Measurements from ENCODE around the gene ZBTB16.
A peak's percentile ranks its signal among the peaks of the same experiment; 100 is the strongest.

ZBTB16 gene

GRCh38 chr11:114149689-114150407 lies 90.3 kb downstream of the ZBTB16 start:
- no peak overlapping the region for H2AFZ ChIP-seq (ENCODE audit: low read length)
- H3K4ac ChIP-seq (ENCODE audit: low read length) = no peak overlapping the region
- H3K18ac ChIP-seq (ENCODE audit: low read length) = no peak overlapping the region
- no peak overlapping the region for H2BK15ac ChIP-seq (ENCODE audit: low read length)
- peaks cover 11 to 25% of the 10 kb centered on the region in 2 donors for H3K4me1 ChIP-seq (ENCODE audit: control insufficient read depth in 2 of 2, insufficient read depth in 1 of 2, low read depth in 1 of 2, low read length in 2 of 2)
- no peak overlapping the region for H3K4me2 ChIP-seq (ENCODE audit: insufficient read depth, low read length, poor library complexity, severe bottlenecking)
- H2BK12ac ChIP-seq (ENCODE audit: low read length) = no peak overlapping the region
- no peak overlapping the region for H2BK120ac ChIP-seq (ENCODE audit: low read depth, low read length)
- peaks cover 6% of the 10 kb centered on the region for H3K79me1 ChIP-seq (ENCODE audit: low read depth, low read length)
- no peak for DNase-seq (ENCODE audit: low spot score)
- H3K27me3 ChIP-seq (ENCODE audit: control insufficient read depth in 3 of 3, insufficient read depth in 3 of 3, low read depth in 1 of 3, low read length in 3 of 3) = no peaks in the 10 kb centered on the region
- H2AK5ac ChIP-seq (ENCODE audit: low read depth, low read length) = no peak overlapping the region
- H3K9ac ChIP-seq (ENCODE audit: low read depth, low read length, poor library complexity) = no peak overlapping the region
- no peak overlapping the region for H3K23ac ChIP-seq (ENCODE audit: low read depth, low read length, poor library complexity)
- no peak overlapping the region for H3K4me3 ChIP-seq (ENCODE audit: low read length in 2 of 2)
- H3K14ac ChIP-seq (ENCODE audit: low read length) = no peak overlapping the region
- no CpG with 5 or more reads among the region's 3 CpGs for WGBS, 2 donors (ENCODE audit: extremely low coverage in 2 of 2, insufficient read length in 2 of 2, insufficient replicate concordance in 1 of 2)
- H3K27ac ChIP-seq (replicated peaks; ENCODE audit: low read length) = no peak overlapping the region
- no peaks in the 10 kb centered on the region for H3K9me3 ChIP-seq (replicated peaks in 1 of 2; ENCODE audit: control insufficient read depth in 2 of 2, insufficient read depth in 1 of 2, low read depth in 1 of 2, low read length in 2 of 2)
- peaks cover 2 to 3% of the 10 kb centered on the region in 2 donors for H3K36me3 ChIP-seq (replicated peaks in 1 of 2; ENCODE audit: control insufficient read depth in 2 of 2, insufficient read depth in 2 of 2, low read length in 2 of 2)
- H2BK5ac ChIP-seq (ENCODE audit: low read length) = no peak overlapping the region
- H4K8ac ChIP-seq (ENCODE audit: low read depth, low read length) = no peak overlapping the region
- H4K91ac ChIP-seq (ENCODE audit: low read depth, low read length, poor library complexity) = no peak overlapping the region

- Histone ChIP-seq H2BK120ac (ENCODE audit: low read depth, low read length) (no peak overlapping the region), H3K4me3 (ENCODE audit: low read length in 2 of 2) (no peak overlapping the region), H2AK5ac (ENCODE audit: low read depth, low read length) (no peak overlapping the region), H2BK12ac (ENCODE audit: low read length) (no peak overlapping the region), H3K23ac (ENCODE audit: low read depth, low read length, poor library complexity) (no peak overlapping the region), H2AFZ (ENCODE audit: low read length) (no peak overlapping the region), H3K4ac (ENCODE audit: low read length) (no peak overlapping the region), H3K36me3 (replicated peaks in 1 of 2; ENCODE audit: control insufficient read depth in 2 of 2, insufficient read depth in 2 of 2, low read length in 2 of 2) (peaks cover 2 to 3% of the 10 kb centered on the region in 2 donors), H3K14ac (ENCODE audit: low read length) (no peak overlapping the region), H4K8ac (ENCODE audit: low read depth, low read length) (no peak overlapping the region), H2BK5ac (ENCODE audit: low read length) (no peak overlapping the region), H3K9ac (ENCODE audit: low read depth, low read length, poor library complexity) (no peak overlapping the region), H4K91ac (ENCODE audit: low read depth, low read length, poor library complexity) (no peak overlapping the region), H3K4me2 (ENCODE audit: insufficient read depth, low read length, poor library complexity, severe bottlenecking) (no peak overlapping the region), H2BK15ac (ENCODE audit: low read length) (no peak overlapping the region), H3K27me3 (ENCODE audit: control insufficient read depth in 3 of 3, insufficient read depth in 3 of 3, low read depth in 1 of 3, low read length in 3 of 3) (no peaks in the 10 kb centered on the region), H3K18ac (ENCODE audit: low read length) (no peak overlapping the region), H3K4me1 (ENCODE audit: control insufficient read depth in 2 of 2, insufficient read depth in 1 of 2, low read depth in 1 of 2, low read length in 2 of 2) (peaks cover 11 to 25% of the 10 kb centered on the region in 2 donors), H3K79me1 (ENCODE audit: low read depth, low read length) (peaks cover 7% of the 10 kb centered on the region), H3K9me3 (replicated peaks in 1 of 2; ENCODE audit: control insufficient read depth in 2 of 2, insufficient read depth in 1 of 2, low read depth in 1 of 2, low read length in 2 of 2) (no peaks in the 10 kb centered on the region), H3K27ac (replicated peaks; ENCODE audit: low read length) (no peak overlapping the region)
- WGBS, 2 donors (ENCODE audit: extremely low coverage in 2 of 2, insufficient read length in 2 of 2, insufficient replicate concordance in 1 of 2) = no CpG with 5 or more reads among the region's 6 CpGs
- DNase-seq (ENCODE audit: low spot score) = no peak
Observed at GRCh38 chr11:114150671-114151070, 91.2 kb downstream of the ZBTB16 start.

DNA sequence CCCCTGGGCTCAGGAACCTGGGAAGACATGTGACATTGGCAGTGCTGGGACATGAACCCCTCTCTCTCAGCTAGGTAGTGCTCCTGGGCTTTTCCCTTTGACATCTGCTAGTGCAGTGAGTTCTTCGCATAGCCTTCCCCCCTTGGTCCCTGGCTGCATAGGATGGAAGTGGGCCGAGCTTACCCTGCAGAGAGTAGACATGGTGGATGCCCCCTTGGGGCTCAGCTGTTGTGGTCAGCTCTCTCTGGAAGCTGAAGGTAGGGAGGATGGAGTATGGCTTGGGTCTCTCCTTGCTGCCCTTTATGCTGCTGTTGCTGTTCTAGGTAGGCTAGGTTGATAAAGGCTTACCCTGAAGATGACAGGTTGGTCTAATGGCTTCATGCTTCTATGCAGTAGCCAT lies 92.1 kb downstream of the ZBTB16 start:
- no peak overlapping the region for H3K23ac ChIP-seq (ENCODE audit: low read depth, low read length, poor library complexity)
- no peaks in the 10 kb centered on the region for H3K9me3 ChIP-seq (replicated peaks in 1 of 2; ENCODE audit: control insufficient read depth in 2 of 2, insufficient read depth in 1 of 2, low read depth in 1 of 2, low read length in 2 of 2)
- no peak overlapping the region for H2AK5ac ChIP-seq (ENCODE audit: low read depth, low read length)
- H3K4me2 ChIP-seq (ENCODE audit: insufficient read depth, low read length, poor library complexity, severe bottlenecking) = no peak overlapping the region
- no peak overlapping the region for H2BK15ac ChIP-seq (ENCODE audit: low read length)
- H3K79me1 ChIP-seq (ENCODE audit: low read depth, low read length) = peaks cover 7% of the 10 kb centered on the region
- no peak overlapping the region for H2BK12ac ChIP-seq (ENCODE audit: low read length)
- DNase-seq (ENCODE audit: low spot score) = no peak
- H3K4ac ChIP-seq (ENCODE audit: low read length) = no peak overlapping the region
- H3K27me3 ChIP-seq (ENCODE audit: control insufficient read depth in 3 of 3, insufficient read depth in 3 of 3, low read depth in 1 of 3, low read length in 3 of 3) = no peaks in the 10 kb centered on the region
- H3K18ac ChIP-seq (ENCODE audit: low read length) = peak overlapping the region; percentile 15
- H3K36me3 ChIP-seq (replicated peaks in 1 of 2; ENCODE audit: control insufficient read depth in 2 of 2, insufficient read depth in 2 of 2, low read length in 2 of 2) = peaks cover 7 to 12% of the 10 kb centered on the region in 2 donors
- H2BK5ac ChIP-seq (ENCODE audit: low read length) = no peak overlapping the region
- H2BK120ac ChIP-seq (ENCODE audit: low read depth, low read length) = no peak overlapping the region
- H2AFZ ChIP-seq (ENCODE audit: low read length) = no peak overlapping the region
- no peak overlapping the region for H3K4me3 ChIP-seq (ENCODE audit: low read length in 2 of 2)
- H3K4me1 ChIP-seq (ENCODE audit: control insufficient read depth in 2 of 2, insufficient read depth in 1 of 2, low read depth in 1 of 2, low read length in 2 of 2) = peaks cover 11 to 20% of the 10 kb centered on the region in 2 donors
- no peak overlapping the region for H3K27ac ChIP-seq (replicated peaks; ENCODE audit: low read length)
- no peak overlapping the region for H4K8ac ChIP-seq (ENCODE audit: low read depth, low read length)
- H4K91ac ChIP-seq (ENCODE audit: low read depth, low read length, poor library complexity) = no peak overlapping the region
- H3K14ac ChIP-seq (ENCODE audit: low read length) = no peak overlapping the region
- H3K9ac ChIP-seq (ENCODE audit: low read depth, low read length, poor library complexity) = no peak overlapping the region
- no CpG with 5 or more reads among the region's 2 CpGs for WGBS, 2 donors (ENCODE audit: extremely low coverage in 2 of 2, insufficient read length in 2 of 2, insufficient replicate concordance in 1 of 2)

DNA sequence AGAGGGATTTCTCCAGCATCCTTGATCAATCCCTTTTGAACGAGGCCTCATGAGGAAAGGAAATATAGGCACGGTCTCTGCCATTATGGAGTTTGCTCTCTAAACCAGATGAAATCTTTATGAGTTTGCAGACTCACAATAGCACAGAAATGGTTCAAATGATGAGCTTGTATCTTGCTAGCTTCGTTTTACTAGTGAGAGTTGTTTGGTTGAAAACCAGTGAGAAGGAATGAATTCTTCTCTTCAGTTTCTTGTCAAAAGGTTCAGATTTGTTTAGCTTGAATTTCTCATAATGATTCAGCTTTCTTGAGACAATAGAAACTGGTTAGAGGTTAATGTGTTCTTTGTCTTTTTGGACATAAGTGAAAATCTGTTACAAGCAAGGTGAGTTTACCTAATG lies 92.7 kb downstream of the ZBTB16 start:
- H3K4me3 ChIP-seq (ENCODE audit: low read length in 2 of 2) = no peak overlapping the region
- H2BK120ac ChIP-seq (ENCODE audit: low read depth, low read length) = no peak overlapping the region
- H3K9me3 ChIP-seq (replicated peaks in 1 of 2; ENCODE audit: control insufficient read depth in 2 of 2, insufficient read depth in 1 of 2, low read depth in 1 of 2, low read length in 2 of 2) = no peaks in the 10 kb centered on the region
- no CpG with 5 or more reads among the region's 3 CpGs for WGBS, 2 donors (ENCODE audit: extremely low coverage in 2 of 2, insufficient read length in 2 of 2, insufficient replicate concordance in 1 of 2)
- H3K9ac ChIP-seq (ENCODE audit: low read depth, low read length, poor library complexity) = no peak overlapping the region
- no peak overlapping the region for H2BK12ac ChIP-seq (ENCODE audit: low read length)
- no peak overlapping the region for H2BK5ac ChIP-seq (ENCODE audit: low read length)
- H2AK5ac ChIP-seq (ENCODE audit: low read depth, low read length) = no peak overlapping the region
- no peak overlapping the region for H3K14ac ChIP-seq (ENCODE audit: low read length)
- no peak overlapping the region for H4K91ac ChIP-seq (ENCODE audit: low read depth, low read length, poor library complexity)
- peaks cover 7% of the 10 kb centered on the region for H3K79me1 ChIP-seq (ENCODE audit: low read depth, low read length)
- no peak for DNase-seq (ENCODE audit: low spot score)
- H2AFZ ChIP-seq (ENCODE audit: low read length) = no peak overlapping the region
- H3K4me1 ChIP-seq (ENCODE audit: control insufficient read depth in 2 of 2, insufficient read depth in 1 of 2, low read depth in 1 of 2, low read length in 2 of 2) = peaks cover 8 to 18% of the 10 kb centered on the region in 2 donors
- no peak overlapping the region for H3K27ac ChIP-seq (replicated peaks; ENCODE audit: low read length)
- H3K27me3 ChIP-seq (ENCODE audit: control insufficient read depth in 3 of 3, insufficient read depth in 3 of 3, low read depth in 1 of 3, low read length in 3 of 3) = no peaks in the 10 kb centered on the region
- no peak overlapping the region for H3K4ac ChIP-seq (ENCODE audit: low read length)
- H3K18ac ChIP-seq (ENCODE audit: low read length) = no peak overlapping the region
- H4K8ac ChIP-seq (ENCODE audit: low read depth, low read length) = no peak overlapping the region
- no peak overlapping the region for H2BK15ac ChIP-seq (ENCODE audit: low read length)
- H3K23ac ChIP-seq (ENCODE audit: low read depth, low read length, poor library complexity) = no peak overlapping the region
- peaks cover 9 to 17% of the 10 kb centered on the region in 2 donors for H3K36me3 ChIP-seq (replicated peaks in 1 of 2; ENCODE audit: control insufficient read depth in 2 of 2, insufficient read depth in 2 of 2, low read length in 2 of 2)
- H3K4me2 ChIP-seq (ENCODE audit: insufficient read depth, low read length, poor library complexity, severe bottlenecking) = no peak overlapping the region

All from neuronal stem cell (in vitro differentiated cells).